GM21619 (cell line): ENCODE measurements around the gene RANBP3.
A peak's percentile ranks its signal among the peaks of the same experiment; 100 is the strongest.
"Not testable (repeated sequence)": the region's sequence is repeated elsewhere in the genome, so short reads cannot be mapped to it uniquely, and the experiment has no call there.

ENCODE experiments used
- ATAC-seq: cut with Tn5 transposase; IDR thresholded peaks from one replicate; pipeline ENCODE4 v1.9.1; 2021; ENCODE audit not compliant: unreplicated experiment

Gene RANBP3

GRCh38 chr19:5967994-5968430, 9.9 kb downstream of the RANBP3 start:
- ATAC-seq = peak; percentile 62

- no peak for ATAC-seq
Observed at GRCh38 chr19:5967571-5967970, 10.4 kb downstream of the RANBP3 start.

- no peak for ATAC-seq
Observed at GRCh38 chr19:5966941-5967340, 11.0 kb downstream of the RANBP3 start.

- ATAC-seq = no peak
Observed at GRCh38 chr19:5966215-5966614, 11.7 kb downstream of the RANBP3 start.

GRCh38 chr19:5964816-5965565, 12.9 kb downstream of the RANBP3 start:
- no peak for ATAC-seq

- ATAC-seq = no peak
Observed at GRCh38 chr19:5963855-5964254, 14.1 kb downstream of the RANBP3 start.

- ATAC-seq = not testable (repeated sequence)
Observed at GRCh38 chr19:5963259-5963658, 14.7 kb downstream of the RANBP3 start.

GRCh38 chr19:5961969-5962945, 15.7 kb downstream of the RANBP3 start:
- ATAC-seq = no peak

- ATAC-seq = not testable (repeated sequence)
Observed at GRCh38 chr19:5961641-5961968, 16.3 kb downstream of the RANBP3 start.

GRCh38 chr19:5960005-5961001, 17.6 kb downstream of the RANBP3 start:
- no peak for ATAC-seq

- ATAC-seq = no peak
Observed at GRCh38 chr19:5959260-5960004, 18.5 kb downstream of the RANBP3 start.

GRCh38 chr19:5958851-5959122, 19.2 kb downstream of the RANBP3 start:
- ATAC-seq = no peak

GRCh38 chr19:5958074-5958850, 19.7 kb downstream of the RANBP3 start:
- no peak for ATAC-seq

GRCh38 chr19:5957170-5957569, 20.8 kb downstream of the RANBP3 start:
- ATAC-seq = no peak

- ATAC-seq = no peak
Observed at GRCh38 chr19:5956728-5957127, 21.2 kb downstream of the RANBP3 start.

- ATAC-seq = no peak
Observed at GRCh38 chr19:5956323-5956722, 21.6 kb downstream of the RANBP3 start.

- ATAC-seq = no peak
Observed at GRCh38 chr19:5955636-5955935, 22.4 kb downstream of the RANBP3 start.

- no peak for ATAC-seq
Observed at GRCh38 chr19:5954293-5954692, 23.6 kb downstream of the RANBP3 start.

- ATAC-seq = no peak
Observed at GRCh38 chr19:5953680-5954213, 24.2 kb downstream of the RANBP3 start.
